ENCODE data around the gene PGAM5. TPM values are rescaled to one million over a fixed set of nuclear protein-coding genes. Genes with fewer than 3 reads are reported as not detected.
A peak's percentile ranks its signal among the peaks of the same experiment; 100 is the strongest.
"Not testable (repeated sequence)": the region's sequence is repeated elsewhere in the genome, so short reads cannot be mapped to it uniquely, and the experiment has no call there.

The PGAM5 gene
- total RNA-seq, 4 donors from 2014 or later, result 16.7 to 43.6 (median 25.4) TPM

- DNase-seq, result no peak
- intact Hi-C loops (cut with DNase I; ENCODE audit: low total_unique reads) (no loop called here), in situ Hi-C loops (cut with MboI; ENCODE audit: low pct_ligation_motif_present in 1 of 4, low pct_unique_long_range_greater_than_20kb in 1 of 4, low sequenced_read_pairs in 3 of 4) (no loop called here)
- TF ChIP-seq CTCF (IDR thresholded peaks at IDR 0.05) (no peak), EP300 (IDR thresholded peaks at IDR 0.05; ENCODE audit: low read depth) (no peak), POLR2AphosphoS5 (IDR thresholded peaks at IDR 0.05) (no peak), POLR2A (IDR thresholded peaks at IDR 0.05) (no peak)
- 0% methylated on average over 4 of the region's 55 CpGs; no CpG with 5 or more reads in 1 of the 2 donors for WGBS, 2 donors (ENCODE audit: low coverage in 1 of 2)
- Histone ChIP-seq H3K4me1 (peaks cover 9 to 24% (median 19%) of the 10 kb centered on the region in 4 donors), H3K36me3 (peaks cover 0 to 11% (median 0%) of the 10 kb centered on the region in 4 donors), H3K9me3 (no peaks in the 10 kb centered on the region), H3K27me3 (no peaks in the 10 kb centered on the region), H3K27ac (peak overlapping the region; percentile 77 to 89 (median 84)), H3K4me3 (peak overlapping the region; percentile 58 to 100 (median 91))
Measured at GRCh38 chr12:132686825-132687210, 23.8 kb upstream of the PGAM5 start.

- peaks cover 9 to 24% (median 19%) of the 10 kb centered on the region in 4 donors for H3K4me1 ChIP-seq
- in situ Hi-C loops (cut with MboI; ENCODE audit: low pct_ligation_motif_present in 1 of 4, low pct_unique_long_range_greater_than_20kb in 1 of 4, low sequenced_read_pairs in 3 of 4), result no loop called here
- peaks cover 0 to 11% (median 0%) of the 10 kb centered on the region in 4 donors for H3K36me3 ChIP-seq
Measured at GRCh38 chr12:132687211-132688164, 23.2 kb upstream of the PGAM5 start, which contains the start of the genes POLE and PXMP2. Gene POLE, minus strand, starts transcription at chr12:132687342. Its CDS starts 27 bp downstream, at chr12:132687315. Gene PXMP2, plus strand, starts transcription at chr12:132687587. Its CDS starts 84 bp downstream, at chr12:132687671.

GRCh38 chr12:132689227-132689626 is 21.4 kb upstream of the PGAM5 start:
- peaks cover 9 to 24% (median 19%) of the 10 kb centered on the region in 4 donors for H3K4me1 ChIP-seq
- H3K27ac ChIP-seq, result peak overlapping the region; percentile 48 to 76 (median 58)
- peaks cover 0 to 11% (median 0%) of the 10 kb centered on the region in 4 donors for H3K36me3 ChIP-seq
- DNase-seq, result peak; percentile 78
- 64 to 69% methylated on average over 11 to 18 of the region's 18 CpGs for WGBS, 2 donors (ENCODE audit: low coverage in 1 of 2)
- no peaks in the 10 kb centered on the region for H3K9me3 ChIP-seq
- no peaks in the 10 kb centered on the region for H3K27me3 ChIP-seq
- peak overlapping the region in 3 of 4 donors; percentile 17 to 30 (median 27) for H3K4me3 ChIP-seq
- in situ Hi-C loops (cut with MboI; ENCODE audit: low pct_ligation_motif_present in 1 of 4, low pct_unique_long_range_greater_than_20kb in 1 of 4, low sequenced_read_pairs in 3 of 4), result no loop called here
- TF ChIP-seq CTCF (IDR thresholded peaks at IDR 0.05) (no peak), POLR2A (IDR thresholded peaks at IDR 0.05) (peak; percentile 84), POLR2AphosphoS5 (IDR thresholded peaks at IDR 0.05) (peak; percentile 27 to 78 (median 77)), EP300 (IDR thresholded peaks at IDR 0.05; ENCODE audit: low read depth) (no peak)
- intact Hi-C loops (cut with DNase I; ENCODE audit: low total_unique reads), result no loop called here

More at GRCh38 chr12:132687211-132688164, 23.2 kb upstream of the PGAM5 start, which contains the start of the genes POLE and PXMP2:
- TF ChIP-seq POLR2A (IDR thresholded peaks at IDR 0.05) (peak; percentile 33), POLR2AphosphoS5 (IDR thresholded peaks at IDR 0.05) (peak; percentile 65 to 74 (median 69)), EP300 (IDR thresholded peaks at IDR 0.05; ENCODE audit: low read depth) (no peak), CTCF (IDR thresholded peaks at IDR 0.05) (no peak)
- intact Hi-C loops (cut with DNase I; ENCODE audit: low total_unique reads), result no loop called here
- H3K27ac ChIP-seq, result peak within 1 kb of the TSS; percentile 77 to 89 (median 84)
- H3K4me3 ChIP-seq, result peak within 1 kb of the TSS; percentile 83 to 100 (median 96)
- DNase-seq, result peak; percentile 97
- H3K27me3 ChIP-seq, result no peaks in the 10 kb centered on the region
- 1% methylated on average over 32 of the region's 134 CpGs; no CpG with 5 or more reads in 1 of the 2 donors for WGBS, 2 donors (ENCODE audit: low coverage in 1 of 2)
- H3K9me3 ChIP-seq, result no peaks in the 10 kb centered on the region

- no peaks in the 10 kb centered on the region for H3K27me3 ChIP-seq
- H3K27ac ChIP-seq, result peak overlapping the region; percentile 48 to 76 (median 58)
- WGBS, 2 donors (ENCODE audit: low coverage in 1 of 2), result 92 to 94% methylated on average over 7 to 9 of the region's 9 CpGs
- in situ Hi-C loops (cut with MboI; ENCODE audit: low pct_ligation_motif_present in 1 of 4, low pct_unique_long_range_greater_than_20kb in 1 of 4, low sequenced_read_pairs in 3 of 4), result no loop called here
- DNase-seq, result no peak
- H3K4me1 ChIP-seq, result peaks cover 9 to 24% (median 19%) of the 10 kb centered on the region in 4 donors
- H3K9me3 ChIP-seq, result no peaks in the 10 kb centered on the region
- intact Hi-C loops (cut with DNase I; ENCODE audit: low total_unique reads), result no loop called here
- no peak overlapping the region for H3K4me3 ChIP-seq
- H3K36me3 ChIP-seq, result peaks cover 0 to 11% (median 0%) of the 10 kb centered on the region in 4 donors
- no peak for TF ChIP-seq CTCF (IDR thresholded peaks at IDR 0.05)
- no peak for TF ChIP-seq EP300 (IDR thresholded peaks at IDR 0.05; ENCODE audit: low read depth)
- TF ChIP-seq POLR2A (IDR thresholded peaks at IDR 0.05), result no peak
- no peak for TF ChIP-seq POLR2AphosphoS5 (IDR thresholded peaks at IDR 0.05)
Measured at GRCh38 chr12:132690112-132690511, 20.5 kb upstream of the PGAM5 start.

GRCh38 chr12:132692030-132692429 is 18.6 kb upstream of the PGAM5 start:
- H3K4me3 ChIP-seq; intact Hi-C loops (cut with DNase I; ENCODE audit: low total_unique reads); H3K9me3 ChIP-seq; H3K27me3 ChIP-seq; in situ Hi-C loops (cut with MboI; ENCODE audit: low pct_ligation_motif_present in 1 of 4, low pct_unique_long_range_greater_than_20kb in 1 of 4, low sequenced_read_pairs in 3 of 4); DNase-seq; H3K27ac ChIP-seq: not testable (repeated sequence)
- peaks cover 8 to 11% (median 9%) of the 10 kb centered on the region in 4 donors for H3K4me1 ChIP-seq
- peaks cover 0 to 24% (median 5%) of the 10 kb centered on the region in 4 donors for H3K36me3 ChIP-seq
- 100% methylated on average over 3 of the region's 3 CpGs; no CpG with 5 or more reads in 1 of the 2 donors for WGBS, 2 donors (ENCODE audit: low coverage in 1 of 2)

GRCh38 chr12:132694888-132695287 is 15.8 kb upstream of the PGAM5 start:
- in situ Hi-C loops (cut with MboI; ENCODE audit: low pct_ligation_motif_present in 1 of 4, low pct_unique_long_range_greater_than_20kb in 1 of 4, low sequenced_read_pairs in 3 of 4); intact Hi-C loops (cut with DNase I; ENCODE audit: low total_unique reads): not testable (repeated sequence)

More at GRCh38 chr12:132694888-132695287, 15.8 kb upstream of the PGAM5 start:
- H3K27me3 ChIP-seq, H3K4me1 ChIP-seq, H3K9me3 ChIP-seq, DNase-seq, H3K4me3 ChIP-seq, H3K27ac ChIP-seq: not testable (repeated sequence)
- H3K36me3 ChIP-seq, result peaks cover 0 to 26% (median 9%) of the 10 kb centered on the region in 4 donors
- WGBS, 2 donors (ENCODE audit: low coverage in 1 of 2), result 92% methylated on average over 3 of the region's 3 CpGs; no CpG with 5 or more reads in 1 of the 2 donors

All from transverse colon (tissue), 4 donors.